CD14-positive monocyte (primary cell): Measurements from ENCODE around the gene CNTN5. TPM values are rescaled to one million over a fixed set of nuclear protein-coding genes. Genes with fewer than 3 reads are reported as not detected.

Experiments used
- DNase-seq, 3 donors: peaks; one replicate each; pipeline ENCODE4 v3.0.0-alpha.2; 2011 to 2022
- H2AFZ ChIP-seq: 2 replicates; pipeline ENCODE4 v1.6.0; 2012; ENCODE audit warnings: mild to moderate bottlenecking, low read depth, low read length, inconsistent platforms; ENCODE audit not compliant: insufficient read depth, poor library complexity, severe bottlenecking
- H3K27ac ChIP-seq, 2 donors: 1 replicate in 1 of 2; 2 replicates in 1 of 2; pipeline ENCODE4 v1.5.1; 2012 to 2013; ENCODE audit warnings: low read length in 2 of 2, control low read depth in 1 of 2, inconsistent platforms in 1 of 2, low read depth in 1 of 2, mild to moderate bottlenecking in 1 of 2
- H3K27me3 ChIP-seq, 2 donors: one replicate each; pipeline versions ENCODE4 v1.6.0 to v1.6.1; 2011 to 2013; ENCODE audit warnings: low read length in 2 of 2; ENCODE audit not compliant: control insufficient read depth in 2 of 2, insufficient read depth in 2 of 2
- H3K36me3 ChIP-seq, 2 donors: replicated peaks in 1 of 2; 1 replicate in 1 of 2; 2 replicates in 1 of 2; pipeline versions ENCODE4 v1.5.1 to v1.6.1; 2012 to 2013; ENCODE audit warnings: low read length in 2 of 2, control low read depth in 1 of 2, inconsistent platforms in 1 of 2, mild to moderate bottlenecking in 1 of 2; ENCODE audit not compliant: insufficient read depth in 2 of 2, control insufficient read depth in 1 of 2
- H3K4me1 ChIP-seq, 2 donors: 1 replicate in 1 of 2; 2 replicates in 1 of 2; pipeline versions ENCODE4 v1.5.1 to v1.6.1; 2012 to 2013; ENCODE audit warnings: low read length in 2 of 2, control low read depth in 1 of 2, inconsistent platforms in 1 of 2, mild to moderate bottlenecking in 1 of 2, moderate library complexity in 1 of 2; ENCODE audit not compliant: insufficient read depth in 2 of 2, control insufficient read depth in 1 of 2
- H3K4me2 ChIP-seq: replicated peaks from 2 replicates; pipeline ENCODE3; 2012; ENCODE audit warnings: low read length, moderate library complexity, mild to moderate bottlenecking; ENCODE audit not compliant: poor library complexity, severe bottlenecking; ENCODE audit errors: extremely low read depth
- H3K4me3 ChIP-seq, 3 experiments: fragments of 200-600 bp in 1 of 3; sonication (generic) in 1 of 3; replicated peaks in 1 of 3; 1 replicate in 2 of 3; 2 replicates in 1 of 3; pipeline ENCODE4 v1.5.1; 2011 to 2013; ENCODE audit warnings: low read length in 3 of 3, mild to moderate bottlenecking in 3 of 3, control low read depth in 2 of 3, low read depth in 2 of 3, inconsistent platforms in 1 of 3, moderate library complexity in 1 of 3
- H3K79me2 ChIP-seq: 2 replicates; pipeline ENCODE4 v1.6.0; 2012; ENCODE audit warnings: mild to moderate bottlenecking, control low read depth, inconsistent platforms, low read length, moderate library complexity; ENCODE audit not compliant: insufficient read depth
- H3K9ac ChIP-seq: 2 replicates; pipeline ENCODE4 v1.6.0; 2017; ENCODE audit warnings: low read length, mild to moderate bottlenecking; ENCODE audit not compliant: insufficient read depth, poor library complexity, severe bottlenecking
- H3K9me3 ChIP-seq, 2 donors: replicated peaks in 1 of 2; 1 replicate in 1 of 2; 2 replicates in 1 of 2; pipeline versions ENCODE4 v1.5.1 to v1.6.1; 2012 to 2013; ENCODE audit warnings: low read length in 2 of 2, control low read depth in 1 of 2; ENCODE audit not compliant: control insufficient read depth in 1 of 2, insufficient read depth in 1 of 2
- H4K20me1 ChIP-seq: 2 replicates; pipeline ENCODE4 v1.6.0; 2012; ENCODE audit warnings: mild to moderate bottlenecking, low read length, control low read depth, moderate library complexity; ENCODE audit not compliant: insufficient read depth
- H3K27ac Mint-ChIP-seq, 7 donors: one replicate each; pipeline ENCODE4 v1.8.0; 2020; ENCODE audit warnings: mild to moderate bottlenecking in 7 of 7, mixed read lengths in 7 of 7, moderate library complexity in 6 of 7, inconsistent platforms in 2 of 7
- H3K27me3 Mint-ChIP-seq, 3 donors: one replicate each; pipeline ENCODE4 v1.8.0; 2021 to 2022; ENCODE audit warnings: low read depth in 3 of 3, mild to moderate bottlenecking in 3 of 3, mixed read lengths in 3 of 3, moderate library complexity in 3 of 3, inconsistent platforms in 1 of 3
- H3K36me3 Mint-ChIP-seq, 2 donors: one replicate each; pipeline ENCODE4 v1.8.0; 2020; ENCODE audit warnings: mixed read lengths in 2 of 2, inconsistent platforms in 1 of 2, mild to moderate bottlenecking in 1 of 2
- H3K4me1 Mint-ChIP-seq: one replicate; pipeline ENCODE4 v1.8.0; 2020; ENCODE audit warnings: mild to moderate bottlenecking, mixed read lengths
- H3K4me3 Mint-ChIP-seq, 2 donors: one replicate each; pipeline ENCODE4 v1.8.0; 2020; ENCODE audit warnings: mild to moderate bottlenecking in 2 of 2, mixed read lengths in 2 of 2, moderate library complexity in 1 of 2
- H3K9me3 Mint-ChIP-seq, 7 donors: one replicate each; pipeline ENCODE4 v1.8.0; 2020 to 2022; ENCODE audit warnings: mixed read lengths in 7 of 7, mild to moderate bottlenecking in 6 of 7, moderate library complexity in 6 of 7, inconsistent platforms in 2 of 7
- WGBS: methylation state at CpG from one replicate; pipeline ENCODE4 v1.1.5; 2013; ENCODE audit warnings: missing lambda C conversion rate; ENCODE audit not compliant: insufficient coverage; 5-methylcytosine and 5-hydroxymethylcytosine counted together
- intact Hi-C, 2 donors: fragments of 100-400 bp; cut with micrococcal nuclease; formaldehyde crosslinking; loops; one replicate each; pipeline versions ENCODE4 v1.15.0 to v1.15.1; 2023
- polyA plus RNA-seq, 3 donors: library from polyadenylated mRNA; depleted of rRNA in 1 of 3; unstranded in 2 of 3; stranded (reverse) in 1 of 3; fragments of 300-500 nt in 2 of 3; fragments of >200 nt in 1 of 3; fragmentation: Illumina TruSeq in 2 of 3; gene quantifications; 1 replicate in 2 of 3; 2 replicates in 1 of 3; pipeline ENCODE4 v1.2.3, GENCODE V29; 2012 to 2021
- TF ChIP-seq, protein P1 (sequence below): fragments of 200-600 bp; IDR thresholded peaks from one replicate; pipeline ENCODE4 v1.8.0; 2022; ENCODE audit warnings: antibody characterized with exemption, mild to moderate bottlenecking

The CNTN5 gene
- polyA plus RNA-seq, 3 donors, result not detected

DNA sequence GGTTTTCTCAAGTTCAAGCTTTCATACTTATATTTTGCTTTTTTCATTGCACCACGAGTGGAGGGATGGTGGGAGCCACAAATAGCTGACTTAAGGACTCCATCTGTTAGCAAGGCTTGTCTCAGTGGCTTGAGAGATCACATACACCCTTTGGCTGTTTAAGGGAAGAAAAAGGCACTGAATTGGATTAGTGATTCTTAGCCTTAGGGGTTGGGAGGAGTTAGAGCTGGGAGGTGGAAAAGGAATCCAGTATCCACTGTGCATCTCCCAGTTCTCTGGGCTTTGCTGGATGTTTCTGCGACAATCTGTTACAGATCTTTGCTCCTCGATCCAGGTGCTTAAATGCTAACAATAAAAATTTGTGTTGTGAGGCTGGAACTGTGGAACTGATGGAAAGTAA lies 593.6 kb downstream of the CNTN5 start:
- H2AFZ ChIP-seq, result no peak overlapping the region
- no peaks in the 10 kb centered on the region for H3K9me3 ChIP-seq
- H3K27me3 Mint-ChIP-seq, result no peaks in the 10 kb centered on the region
- no peak overlapping the region for H3K4me3 Mint-ChIP-seq
- H4K20me1 ChIP-seq, result no peaks in the 10 kb centered on the region
- WGBS, result no CpG with 5 or more reads among the region's 3 CpGs
- TF ChIP-seq, protein P1, sequence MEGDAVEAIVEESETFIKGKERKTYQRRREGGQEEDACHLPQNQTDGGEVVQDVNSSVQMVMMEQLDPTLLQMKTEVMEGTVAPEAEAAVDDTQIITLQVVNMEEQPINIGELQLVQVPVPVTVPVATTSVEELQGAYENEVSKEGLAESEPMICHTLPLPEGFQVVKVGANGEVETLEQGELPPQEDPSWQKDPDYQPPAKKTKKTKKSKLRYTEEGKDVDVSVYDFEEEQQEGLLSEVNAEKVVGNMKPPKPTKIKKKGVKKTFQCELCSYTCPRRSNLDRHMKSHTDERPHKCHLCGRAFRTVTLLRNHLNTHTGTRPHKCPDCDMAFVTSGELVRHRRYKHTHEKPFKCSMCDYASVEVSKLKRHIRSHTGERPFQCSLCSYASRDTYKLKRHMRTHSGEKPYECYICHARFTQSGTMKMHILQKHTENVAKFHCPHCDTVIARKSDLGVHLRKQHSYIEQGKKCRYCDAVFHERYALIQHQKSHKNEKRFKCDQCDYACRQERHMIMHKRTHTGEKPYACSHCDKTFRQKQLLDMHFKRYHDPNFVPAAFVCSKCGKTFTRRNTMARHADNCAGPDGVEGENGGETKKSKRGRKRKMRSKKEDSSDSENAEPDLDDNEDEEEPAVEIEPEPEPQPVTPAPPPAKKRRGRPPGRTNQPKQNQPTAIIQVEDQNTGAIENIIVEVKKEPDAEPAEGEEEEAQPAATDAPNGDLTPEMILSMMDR, result no peak
- no peaks in the 10 kb centered on the region for H3K4me1 Mint-ChIP-seq
- no peaks in the 10 kb centered on the region for H3K4me1 ChIP-seq
- H3K36me3 Mint-ChIP-seq, result no peaks in the 10 kb centered on the region
- H3K36me3 ChIP-seq, result no peaks in the 10 kb centered on the region
- no peak overlapping the region for H3K4me3 ChIP-seq
- intact Hi-C loops, result no loop called here
- H3K9me3 Mint-ChIP-seq, result peaks cover 0 to 2% (median 0%) of the 10 kb centered on the region in 7 donors
- DNase-seq, result no peak
- H3K4me2 ChIP-seq, result no peak overlapping the region
- H3K9ac ChIP-seq, result no peak overlapping the region
- no peak overlapping the region for H3K27ac ChIP-seq
- no peaks in the 10 kb centered on the region for H3K27me3 ChIP-seq
- H3K79me2 ChIP-seq, result no peaks in the 10 kb centered on the region
- no peak overlapping the region for H3K27ac Mint-ChIP-seq

DNA sequence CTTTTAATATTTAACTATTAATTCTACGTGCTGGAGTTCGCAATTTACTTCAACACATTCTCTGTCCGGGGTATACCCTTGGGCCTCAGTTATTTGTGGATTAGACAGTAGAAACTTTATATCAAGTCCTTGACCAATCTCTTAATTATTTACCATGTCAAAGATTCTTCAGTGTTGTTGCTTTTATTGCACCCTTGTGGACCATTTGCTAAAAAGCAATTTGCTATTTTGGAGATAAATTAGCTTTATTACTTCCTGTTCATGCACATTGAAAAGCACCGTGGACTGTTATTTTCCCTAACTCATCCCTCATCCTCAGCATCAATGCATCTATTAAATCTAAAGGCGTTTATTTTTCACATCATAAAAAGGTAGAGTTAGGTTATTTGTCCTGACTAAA lies 609.9 kb downstream of the CNTN5 start:
- WGBS, result no CpG with 5 or more reads among the region's 5 CpGs
- H3K36me3 Mint-ChIP-seq, result no peaks in the 10 kb centered on the region
- H2AFZ ChIP-seq, result no peak overlapping the region
- intact Hi-C loops, result no loop called here
- H3K4me1 ChIP-seq, result no peaks in the 10 kb centered on the region
- no peaks in the 10 kb centered on the region for H3K4me1 Mint-ChIP-seq
- H3K36me3 ChIP-seq, result no peaks in the 10 kb centered on the region
- DNase-seq, result no peak
- no peak overlapping the region for H3K4me2 ChIP-seq
- TF ChIP-seq, protein P1, result no peak
- H3K27ac ChIP-seq, result no peak overlapping the region
- no peak overlapping the region for H3K9ac ChIP-seq
- H4K20me1 ChIP-seq, result no peaks in the 10 kb centered on the region
- H3K27ac Mint-ChIP-seq, result no peak overlapping the region
- H3K27me3 Mint-ChIP-seq, result no peaks in the 10 kb centered on the region
- no peaks in the 10 kb centered on the region for H3K79me2 ChIP-seq
- no peak overlapping the region for H3K4me3 Mint-ChIP-seq
- peaks cover 0 to 3% (median 0%) of the 10 kb centered on the region in 7 donors for H3K9me3 Mint-ChIP-seq
- H3K9me3 ChIP-seq, result no peaks in the 10 kb centered on the region
- H3K27me3 ChIP-seq, result no peaks in the 10 kb centered on the region
- no peak overlapping the region for H3K4me3 ChIP-seq
